SK-N-SH treated with all-trans-retinoic acid at 6 μM for 48 hours (cell line): ENCODE measurements around the gene PLCB4.

Experiments
- ATAC-seq: fragments of 200-7000 bp; cut with Tn5 transposase; 3 replicates; pipeline ENCODE4 v1.9.1; 2020; ENCODE audit warnings: mild to moderate bottlenecking, moderate library complexity
- ARNTL ChIP-seq: fragments of 450-650 bp; formaldehyde crosslinking; IDR thresholded peaks from 2 replicates; pipeline ENCODE4 v1.5.0; 2020; ENCODE audit warnings: low read depth, mild to moderate bottlenecking, moderate library complexity, borderline replicate concordance
- BACH2 ChIP-seq: fragments of 250-450 bp; sonication (Bioruptor Pico); IDR thresholded peaks from 2 replicates; pipeline ENCODE4 v1.9.0; 2021; ENCODE audit warnings: mild to moderate bottlenecking, borderline replicate concordance
- CREB5 ChIP-seq: fragments of 250-450 bp; sonication (Bioruptor Pico); IDR thresholded peaks from 2 replicates; pipeline ENCODE4 v1.5.1; 2020; ENCODE audit warnings: low read depth, mild to moderate bottlenecking, moderate library complexity
- CSDC2 ChIP-seq: fragments of 250-450 bp; sonication (Bioruptor Pico); IDR thresholded peaks from 2 replicates; pipeline ENCODE4 v1.5.0; 2020; ENCODE audit warnings: mild to moderate bottlenecking, moderate library complexity
- CSRNP3 ChIP-seq: fragments of 250-450 bp; sonication (Bioruptor Pico); IDR thresholded peaks from 2 replicates; pipeline ENCODE4 v1.5.1; 2021; ENCODE audit warnings: mild to moderate bottlenecking, moderate library complexity
- GLIS3 ChIP-seq: fragments of 250-450 bp; sonication (Bioruptor Pico); IDR thresholded peaks from 2 replicates; pipeline ENCODE4 v1.5.0; 2020; ENCODE audit warnings: mild to moderate bottlenecking, moderate library complexity
- ISL1 ChIP-seq: fragments of 250-450 bp; sonication (Bioruptor Pico); IDR thresholded peaks from 2 replicates; pipeline ENCODE4 v2.1.2; 2022; ENCODE audit warnings: mild to moderate bottlenecking, moderate library complexity
- OSR1 ChIP-seq: fragments of 250-450 bp; sonication (Bioruptor Pico); IDR thresholded peaks from 2 replicates; pipeline ENCODE4 v1.8.0; 2022; ENCODE audit warnings: moderate library complexity, mild to moderate bottlenecking, inconsistent platforms
- PATZ1 ChIP-seq: fragments of 250-450 bp; sonication (Bioruptor Pico); IDR thresholded peaks from 2 replicates; pipeline ENCODE4 v1.8.0; 2020; ENCODE audit warnings: mild to moderate bottlenecking, moderate library complexity, borderline replicate concordance
- POU6F1 ChIP-seq: fragments of 250-450 bp; sonication (Bioruptor Pico); IDR thresholded peaks from 2 replicates; pipeline ENCODE4 v1.8.0; 2021; ENCODE audit warnings: low read depth, mild to moderate bottlenecking, moderate library complexity, borderline replicate concordance
- PPARA ChIP-seq: fragments of 250-450 bp; sonication (Bioruptor Pico); IDR thresholded peaks from 2 replicates; pipeline ENCODE4 v1.5.0; 2020; ENCODE audit warnings: mild to moderate bottlenecking, borderline replicate concordance
- TCF4 ChIP-seq: fragments of 250-450 bp; sonication (Bioruptor Pico); IDR thresholded peaks from 2 replicates; pipeline ENCODE4 v1.8.0; 2021; ENCODE audit warnings: mild to moderate bottlenecking, moderate library complexity, borderline replicate concordance
- TOX ChIP-seq: fragments of 250-450 bp; sonication (Bioruptor Pico); IDR thresholded peaks from 2 replicates; pipeline ENCODE4 v1.8.0; 2021; ENCODE audit warnings: mild to moderate bottlenecking, moderate library complexity, borderline replicate concordance
- ZC3H10 ChIP-seq: fragments of 250-450 bp; sonication (Bioruptor Pico); IDR thresholded peaks from 2 replicates; pipeline ENCODE4 v1.5.1; 2021; ENCODE audit warnings: mild to moderate bottlenecking, moderate library complexity
- ZFP3 ChIP-seq: fragments of 250-450 bp; sonication (Bioruptor Pico); IDR thresholded peaks from 2 replicates; pipeline ENCODE4 v1.5.0; 2020; ENCODE audit warnings: mild to moderate bottlenecking, moderate library complexity
- ZNF565 ChIP-seq: fragments of 450-650 bp; formaldehyde crosslinking; conservative IDR thresholded peaks from 2 replicates; pipeline ENCODE4 v1.5.0; 2020; ENCODE audit warnings: low read depth, mild to moderate bottlenecking, moderate library complexity
- ZNF70 ChIP-seq: fragments of 450-650 bp; formaldehyde crosslinking; IDR thresholded peaks from 2 replicates; pipeline ENCODE4 v1.5.0; 2020; ENCODE audit warnings: mild to moderate bottlenecking, moderate library complexity

The PLCB4 gene

GRCh38 chr20:9400171-9401025, 331.5 kb downstream of the PLCB4 start:
- no peak for TF ChIP-seq CSRNP3 (CRISPR knock-in tag)
- no peak for TF ChIP-seq GLIS3 (CRISPR knock-in tag)
- TF ChIP-seq BACH2 (CRISPR knock-in tag), result no peak
- no peak for TF ChIP-seq ARNTL (CRISPR knock-in tag)
- TF ChIP-seq, all 23 proteins: peak for 0
- ATAC-seq, result no peak

GRCh38 chr20:9401371-9401770, 332.5 kb downstream of the PLCB4 start:
- TF ChIP-seq ARNTL (CRISPR knock-in tag) (no peak), POU6F1 (CRISPR knock-in tag) (no peak), TOX (no peak), CSRNP3 (CRISPR knock-in tag) (no peak), CSDC2 (CRISPR knock-in tag) (no peak), CREB5 (CRISPR knock-in tag) (no peak), ZC3H10 (CRISPR knock-in tag) (no peak), PATZ1 (CRISPR knock-in tag) (no peak), ZNF70 (CRISPR knock-in tag) (no peak), ZFP3 (CRISPR knock-in tag) (no peak), GLIS3 (CRISPR knock-in tag) (no peak), PPARA (CRISPR knock-in tag) (no peak), ISL1 (no peak), ZNF565 (CRISPR knock-in tag) (no peak), OSR1 (CRISPR knock-in tag) (no peak), TCF4 (CRISPR knock-in tag) (no peak)
- no peak for ATAC-seq

- no peak for ATAC-seq
- TF ChIP-seq POU6F1 (CRISPR knock-in tag), result no peak
- no peak for TF ChIP-seq ZNF70 (CRISPR knock-in tag)
- TF ChIP-seq PATZ1 (CRISPR knock-in tag), result no peak
Observed at GRCh38 chr20:9402141-9402540, 333.3 kb downstream of the PLCB4 start.
